Pancreas (tissue), 10 donors: ENCODE data around the gene DNAJC7. TPM values are rescaled to one million over a fixed set of nuclear protein-coding genes. Genes with fewer than 3 reads are reported as not detected.
"Not testable (repeated sequence)": the region's sequence is repeated elsewhere in the genome, so short reads cannot be mapped to it uniquely, and the experiment has no call there.

Source experiments
- ATAC-seq, 4 donors: fragments of 200-7000 bp; cut with Tn5 transposase; one replicate each; pipeline versions ENCODE4 v1.8.0 to v1.9.1; 2020; ENCODE audit warnings: mild to moderate bottlenecking in 4 of 4, moderate library complexity in 4 of 4
- DNase-seq, 6 donors: peaks; one replicate each; pipeline ENCODE4 v3.0.0-alpha.2; 2020
- FAIRE-seq: peaks from 2 replicates; lab custom pipeline; 2012; peaks lifted over from hg19 to GRCh38; lab: Jason Lieb, UNC
- H3K27ac ChIP-seq, 4 donors: fragments of 200-600 bp; sonication (generic); 1 replicate in 3 of 4; 2 replicates in 1 of 4; pipeline versions ENCODE4 v1.5.0 to v1.8.0; 2020
- H3K27me3 ChIP-seq, 4 donors: fragments of 200-600 bp; one replicate each; pipeline ENCODE4 v1.8.0; 2021
- H3K36me3 ChIP-seq, 3 donors: fragments of 200-600 bp; sonication (generic) in 1 of 3; one replicate each; pipeline versions ENCODE4 v1.5.0 to v1.8.0; 2020 to 2021
- H3K4me1 ChIP-seq, 3 donors: fragments of 200-600 bp; one replicate each; pipeline ENCODE4 v1.8.0; 2021
- H3K4me3 ChIP-seq, 4 donors: fragments of 200-600 bp; sonication (generic) in 2 of 4; one replicate each; pipeline versions ENCODE4 v1.5.0 to v1.8.0; 2020 to 2021
- H3K9me3 ChIP-seq, 4 donors: fragments of 200-600 bp; one replicate each; pipeline ENCODE4 v1.8.0; 2021
- CTCF ChIP-seq, 4 donors: fragments of 200-600 bp; sonication (generic) in 3 of 4; IDR thresholded peaks; one replicate each; pipeline versions ENCODE4 v1.5.0 to v1.8.0; 2021; ENCODE audit warnings: antibody characterized with exemption in 4 of 4
- WGBS, 2 donors: extraction: QIAGEN DNeasy Blood & Tissue Kit; methylation state at CpG; one replicate each; pipeline ENCODE4 v1.1.7; 2013; 5-methylcytosine and 5-hydroxymethylcytosine counted together
- intact Hi-C, 3 donors: fragments of 100-400 bp; cut with DNase I; formaldehyde crosslinking; loops; one replicate each; pipeline versions ENCODE4 v1.11.1 to v1.14.2; 2022
- polyA plus RNA-seq, 2 donors: library from polyadenylated mRNA; stranded (reverse); fragments of 200-250 nt; gene quantifications; one replicate each; pipeline ENCODE4 v1.2.3, GENCODE V29; 2013
- total RNA-seq, 6 donors: library from RNA; stranded (reverse); fragmentation: NEBNext Ultra II Directional in 4 of 6; extraction: Animal tissue kit (Norgen Biotek cat#: 25700) in 4 of 6; gene quantifications; one replicate each; pipeline versions ENCODE4 v1.2.1 to v1.2.4, GENCODE V29; 2021 to 2023
- donor health status: healthy with polysubstance abuse.
- donor health status: DM: no; HTN: no; CAD: no; lungs with moderate emphysema.
- donor health status: DM: no; HTN: no; CAD: no.
- donor health status: control.
- donor health status: control.
- donor health status: Bipolar disorder and iron deficiency.
- donor health status: DM: yes; HTN: yes; CAD: no.
- donor health status: DM: no; HTN: no; CAD: no.
- donor health status: DM: no; HTN: no; CAD: no.
- donor health status: DM: yes; HTN: yes; CAD: no.

The DNAJC7 gene
- total and polyA plus RNA-seq, 8 donors: 32.2 to 63.6 (median 38.4) TPM

- DNase-seq: peak in 1 of 6 donors; percentile 33
- H3K4me3 ChIP-seq: no peak overlapping the region
- ATAC-seq: peak in 1 of 4 donors; percentile 21
- FAIRE-seq: no peak
- H3K27ac ChIP-seq: peak overlapping the region in 2 of 4 donors; percentile 51 to 67
- intact Hi-C loops: loop anchor here in 2 of 3 donors (10.0 kb wide), 2 partner anchors 80 to 90 kb away; partner anchors contain the start of gene DHX58 (in 1 of the 2)
- no peaks in the 10 kb centered on the region for H3K27me3 ChIP-seq
- WGBS, 2 donors: 49 to 51% methylated on average over 8 of the region's 8 CpGs
- peaks cover 9 to 23% (median 10%) of the 10 kb centered on the region in 3 donors for H3K4me1 ChIP-seq
- TF ChIP-seq CTCF (IDR thresholded peaks at IDR 0.05): no peak
- H3K9me3 ChIP-seq: no peaks in the 10 kb centered on the region
- H3K36me3 ChIP-seq: peaks cover 0 to 14% (median 10%) of the 10 kb centered on the region in 3 donors
Observed at GRCh38 chr17:42025191-42025579, 7.9 kb upstream of the DNAJC7 start.

GRCh38 chr17:42023524-42024349 lies 6.5 kb upstream of the DNAJC7 start:
- WGBS, 2 donors: 80 to 83% methylated on average over 15 of the region's 15 CpGs
- no peak for TF ChIP-seq CTCF (IDR thresholded peaks at IDR 0.05)
- Histone ChIP-seq H3K4me1 (peaks cover 9 to 23% (median 10%) of the 10 kb centered on the region in 3 donors), H3K9me3 (no peaks in the 10 kb centered on the region), H3K36me3 (peaks cover 0 to 14% (median 10%) of the 10 kb centered on the region in 3 donors), H3K27me3 (no peaks in the 10 kb centered on the region), H3K27ac (peak overlapping the region in 2 of 4 donors; percentile 51 to 67), H3K4me3 (no peak overlapping the region)
- FAIRE-seq (no peak), ATAC-seq (no peak), DNase-seq (peak in 1 of 6 donors; percentile 56)
- intact Hi-C loops: loop anchor here (5.0 to 10.0 kb wide), 3 partner anchors 81 to 94 kb away; partner anchors contain the start of gene DHX58 (in 1 of the 3)

GRCh38 chr17:42020845-42021244 lies 3.6 kb upstream of the DNAJC7 start:
- H3K4me3 ChIP-seq: peak overlapping the region in 3 of 4 donors; percentile 85 to 94 (median 88)
- peaks cover 18 to 31% (median 21%) of the 10 kb centered on the region in 3 donors for H3K4me1 ChIP-seq
- ATAC-seq, H3K27ac ChIP-seq, H3K27me3 ChIP-seq, H3K9me3 ChIP-seq, FAIRE-seq, DNase-seq: not testable (repeated sequence)
- 54 to 64% methylated on average over 8 of the region's 8 CpGs for WGBS, 2 donors
- H3K36me3 ChIP-seq: peaks cover 0 to 14% (median 10%) of the 10 kb centered on the region in 3 donors
- intact Hi-C loops: loop anchor here (5.0 to 10.0 kb wide), 3 partner anchors 84 to 96 kb away; partner anchors contain the start of gene DHX58 (in 1 of the 3)

- ATAC-seq: peak; percentile 73 to 84 (median 82)
- peaks cover 24 to 35% (median 24%) of the 10 kb centered on the region in 3 donors for H3K4me1 ChIP-seq
Observed at GRCh38 chr17:42019509-42020404, 2.5 kb upstream of the DNAJC7 start, which contains the start of gene NKIRAS2. NKIRAS2 (plus strand) TSS chr17:42020090; CDS start chr17:42021578, 1,488 bp downstream.

More at GRCh38 chr17:42019509-42020404, 2.5 kb upstream of the DNAJC7 start, which contains the start of gene NKIRAS2:
- Histone ChIP-seq H3K4me3 (peak within 1 kb of the TSS; percentile 85 to 94 (median 90)), H3K9me3 (no peaks in the 10 kb centered on the region), H3K36me3 (peaks cover 0 to 14% (median 10%) of the 10 kb centered on the region in 3 donors), H3K27me3 (no peaks in the 10 kb centered on the region), H3K27ac (peak within 1 kb of the TSS; percentile 44 to 73 (median 55))
- WGBS, 2 donors: 6 to 9% methylated on average over 34 to 49 of the region's 49 CpGs
- TF ChIP-seq CTCF (IDR thresholded peaks at IDR 0.05): peak; percentile 83 to 94 (median 92)
- intact Hi-C loops: loop anchor here (5.0 to 10.0 kb wide), 3 partner anchors 85 to 98 kb away; partner anchors contain the start of gene DHX58 (in 1 of the 3)
- FAIRE-seq: no peak
- DNase-seq: peak; percentile 92 to 98 (median 94)
